ENCODE results near the gene FN1. TPM values are rescaled to one million over a fixed set of nuclear protein-coding genes. Genes with fewer than 3 reads are reported as not detected.

FN1 gene
- total RNA-seq, 2 donors from 2014 or later = 27.4 to 53.7 TPM

DNA sequence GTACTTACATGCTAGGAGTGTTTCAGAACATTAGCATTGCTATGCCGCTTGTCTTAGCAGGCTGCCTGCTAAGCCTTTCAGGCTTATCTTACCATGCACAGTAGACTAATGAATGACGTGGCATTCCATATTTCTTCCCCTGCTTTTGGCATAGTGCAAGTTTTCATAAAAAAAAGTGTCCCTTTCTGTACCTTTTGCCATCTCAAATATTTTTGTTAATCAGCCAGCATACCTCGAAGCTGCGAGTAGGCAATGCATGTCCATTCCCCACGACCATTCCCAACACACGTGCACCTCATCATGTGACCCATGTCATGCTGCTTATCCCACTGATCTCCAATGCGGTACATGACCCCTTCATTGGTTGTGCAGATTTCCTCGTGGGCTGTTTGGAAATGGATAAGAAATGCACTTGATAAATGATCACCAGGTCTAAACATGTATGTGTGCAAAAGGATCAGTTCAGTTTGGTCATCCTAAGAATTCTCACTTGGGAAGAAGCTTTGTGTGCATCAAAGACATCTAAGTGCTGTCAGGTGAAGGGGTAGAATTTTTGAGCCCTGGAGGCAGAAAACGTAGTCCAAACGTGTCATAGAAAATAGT, 13.9 kb downstream of the FN1 start:
- Histone ChIP-seq H3K4me3 (no peak overlapping the region), H3K4me1 (peaks cover 32% of the 10 kb centered on the region), H3K27ac (no peak overlapping the region), H3K36me3 (replicated peaks in 1 of 2; ENCODE audit: insufficient read depth in 1 of 2, low read depth in 2 of 2) (no peaks in the 10 kb centered on the region), H3K9me3 (no peaks in the 10 kb centered on the region), H3K27me3 (no peaks in the 10 kb centered on the region)
- no peak for DNase-seq
- 66 to 68% methylated on average over 10 of the region's 10 CpGs for WGBS, 2 donors
- no peak for ATAC-seq
- TF ChIP-seq CTCF (IDR thresholded peaks at IDR 0.05) = no peak
- no peak for TF ChIP-seq POLR2A (IDR thresholded peaks at IDR 0.05)
- intact Hi-C loops (cut with DNase I) = no loop called here

GRCh38 chr2:215420471-215420935, 15.4 kb downstream of the FN1 start:
- H3K36me3 ChIP-seq (replicated peaks in 1 of 2; ENCODE audit: insufficient read depth in 1 of 2, low read depth in 2 of 2) = no peaks in the 10 kb centered on the region
- no peaks in the 10 kb centered on the region for H3K27me3 ChIP-seq
- H3K4me3 ChIP-seq = no peak overlapping the region
- TF ChIP-seq POLR2A (IDR thresholded peaks at IDR 0.05) (no peak), CTCF (IDR thresholded peaks at IDR 0.05) (no peak)
- no peak overlapping the region for H3K27ac ChIP-seq
- DNase-seq = no peak
- peaks cover 37% of the 10 kb centered on the region for H3K4me1 ChIP-seq
- intact Hi-C loops (cut with DNase I) = no loop called here
- no peak for ATAC-seq
- no peaks in the 10 kb centered on the region for H3K9me3 ChIP-seq
- whole genome bisulfite sequencing, 2 donors = 42 to 62% methylated on average over 8 of the region's 8 CpGs

GRCh38 chr2:215419769-215420470, 15.9 kb downstream of the FN1 start:
- no peak for ATAC-seq
- no peak overlapping the region for H3K27ac ChIP-seq
- WGBS, 2 donors = 66 to 69% methylated on average over 7 of the region's 7 CpGs

GRCh38 chr2:215419113-215419512, 16.8 kb downstream of the FN1 start:
- 44 to 64% methylated on average over 3 of the region's 3 CpGs for WGBS, 2 donors
- no peak overlapping the region for H3K27ac ChIP-seq
- no peaks in the 10 kb centered on the region for H3K36me3 ChIP-seq (replicated peaks in 1 of 2; ENCODE audit: insufficient read depth in 1 of 2, low read depth in 2 of 2)
- ATAC-seq (no peak), DNase-seq (no peak)
- TF ChIP-seq CTCF (IDR thresholded peaks at IDR 0.05) = no peak
- TF ChIP-seq POLR2A (IDR thresholded peaks at IDR 0.05) = no peak
- H3K27me3 ChIP-seq = no peaks in the 10 kb centered on the region
- intact Hi-C loops (cut with DNase I) = no loop called here
- H3K9me3 ChIP-seq = no peaks in the 10 kb centered on the region
- no peak overlapping the region for H3K4me3 ChIP-seq
- H3K4me1 ChIP-seq = peaks cover 37% of the 10 kb centered on the region

More at GRCh38 chr2:215419769-215420470, 15.9 kb downstream of the FN1 start:
- Histone ChIP-seq H3K4me3 (no peak overlapping the region), H3K36me3 (replicated peaks in 1 of 2; ENCODE audit: insufficient read depth in 1 of 2, low read depth in 2 of 2) (no peaks in the 10 kb centered on the region), H3K9me3 (no peaks in the 10 kb centered on the region), H3K4me1 (peaks cover 37% of the 10 kb centered on the region), H3K27me3 (no peaks in the 10 kb centered on the region)
- no peak for DNase-seq
- intact Hi-C loops (cut with DNase I) = no loop called here
- TF ChIP-seq POLR2A (IDR thresholded peaks at IDR 0.05) (no peak), CTCF (IDR thresholded peaks at IDR 0.05) (no peak)

Data from body of pancreas (tissue), 4 donors.